Motor neuron (in vitro differentiated cells): ENCODE results near the gene UTP18. TPM values are rescaled to one million over a fixed set of nuclear protein-coding genes. Genes with fewer than 3 reads are reported as not detected.

Experiments
- total RNA-seq, 8 experiments: library from RNA; unstranded; fragments of 300-600 nt; gene quantifications; 2 replicates each; pipeline versions ENCODE4 v1.2.3 to v1.2.4, GENCODE V29; 2022

Gene UTP18
- total RNA-seq, 8 experiments from 2014 or later = 28.7 to 47.1 (median 37.6) TPM

Other genes starting within 250 kb of the UTP18 start
- 100 to 1,000 TPM in 7 of 8 experiments, 10 to 100 TPM in 1; 94.7 to 214 (median 139) TPM for gene SPAG9, start 139.7 kb upstream of the UTP18 start, total RNA-seq
- gene NME1, start 107.0 kb upstream of the UTP18 start, total RNA-seq = 100 to 1,000 TPM; 140 to 332 (median 213) TPM
- gene NME2, start 94.1 kb upstream of the UTP18 start, total RNA-seq = 100 to 1,000 TPM; 352 to 700 (median 505) TPM
- 10 to 100 TPM; 15.3 to 56.2 (median 19.8) TPM for gene MBTD1, start 497 bp upstream of the UTP18 start, total RNA-seq